PC-9 (cell line): ENCODE data around the gene C1orf94. TPM values are rescaled to one million over a fixed set of nuclear protein-coding genes. Genes with fewer than 3 reads are reported as not detected.

Experiments
- BruUV-seq: library from RNA; stranded (reverse); fragments of 400-500 nt; replicated peaks from 2 replicates; lab custom pipeline; 2021; lab: Mats Ljungman, UMichigan
- CTCF ChIA-PET: fragments of 300-600 bp; sonication (Branson Sonifier 250); formaldehyde crosslinking; loops from one replicate; lab custom pipeline; 2022; ENCODE audit warnings: antibody characterized with exemption; lab: Charles Lee
- POLR2A ChIA-PET: fragments of 300-600 bp; sonication (Branson Sonifier 250); formaldehyde crosslinking; loops from one replicate; lab custom pipeline; 2022; ENCODE audit warnings: antibody characterized with exemption; ENCODE audit not compliant: unreplicated experiment; lab: Charles Lee
- DNase-seq, 2 experiments: peaks; one replicate each; pipeline versions ENCODE4 v3.0.0 to v3.0.0-alpha.2; 2015 to 2022; ENCODE audit warnings: mixed read lengths in 1 of 2
- H2AFZ ChIP-seq: fragments of 200-600 bp; sonication (generic); 2 replicates; pipeline ENCODE4 v1.8.1; 2017; ENCODE audit warnings: antibody characterized with exemption
- H3F3A ChIP-seq: fragments of 200-600 bp; sonication (generic); 2 replicates; pipeline ENCODE4 v1.8.1; 2017; ENCODE audit warnings: antibody characterized with exemption, mild to moderate bottlenecking, low read depth; ENCODE audit not compliant: insufficient read depth
- H3K27ac ChIP-seq: fragments of 200-600 bp; sonication (generic); 2 replicates; pipeline ENCODE4 v1.6.1; 2016; ENCODE audit warnings: mixed run types
- H3K27me3 ChIP-seq: fragments of 200-600 bp; sonication (generic); 2 replicates; pipeline ENCODE4 v1.6.1; 2016; ENCODE audit warnings: low read depth, mixed run types; ENCODE audit not compliant: insufficient read depth
- H3K36me3 ChIP-seq: fragments of 200-600 bp; sonication (generic); 2 replicates; pipeline ENCODE4 v1.6.1; 2016; ENCODE audit warnings: low read depth, mixed run types
- H3K4me1 ChIP-seq: fragments of 200-600 bp; sonication (generic); replicated peaks from 2 replicates; pipeline ENCODE4 v1.6.1; 2016; ENCODE audit warnings: mixed run types; ENCODE audit not compliant: insufficient read depth
- H3K4me2 ChIP-seq: fragments of 200-600 bp; sonication (generic); 2 replicates; pipeline ENCODE4 v1.6.1; 2017; ENCODE audit warnings: mixed run types
- H3K4me3 ChIP-seq: fragments of 200-600 bp; sonication (generic); 2 replicates; pipeline ENCODE4 v1.6.1; 2016; ENCODE audit warnings: mixed run types
- H3K79me2 ChIP-seq: fragments of 200-600 bp; sonication (generic); 2 replicates; pipeline ENCODE4 v1.6.1; 2017; ENCODE audit warnings: low read depth, mixed run types
- H3K9me2 ChIP-seq: fragments of 200-600 bp; sonication (generic); 2 replicates; pipeline ENCODE4 v1.8.1; 2017; ENCODE audit warnings: mild to moderate bottlenecking; ENCODE audit not compliant: insufficient read depth
- H3K9me3 ChIP-seq: fragments of 200-600 bp; sonication (generic); 2 replicates; pipeline ENCODE4 v1.8.1; 2016; ENCODE audit warnings: low read depth; ENCODE audit not compliant: insufficient read depth
- H4K20me1 ChIP-seq: fragments of 200-600 bp; sonication (generic); 2 replicates; pipeline ENCODE4 v1.8.1; 2017; ENCODE audit not compliant: insufficient read depth
- CTCF ChIP-seq: fragments of 200-600 bp; sonication (generic); conservative IDR thresholded peaks from 2 replicates; pipeline ENCODE4 v1.6.1; 2017; ENCODE audit warnings: mixed run types, antibody characterized with exemption, mild to moderate bottlenecking, moderate library complexity
- EZH2 ChIP-seq: fragments of 200-600 bp; sonication (generic); IDR thresholded peaks from 2 replicates; pipeline ENCODE4 v1.8.0; 2017; ENCODE audit warnings: antibody characterized with exemption, low read depth
- intact Hi-C: fragments of 100-400 bp; cut with micrococcal nuclease; formaldehyde crosslinking; loops from one replicate; pipeline ENCODE4 v1.10.0; 2022; ENCODE audit not compliant: unreplicated experiment
- total RNA-seq: library from RNA; stranded (reverse); gene quantifications from 2 replicates; pipeline ENCODE4 v1.2.3, GENCODE V29; 2021

C1orf94 gene
- total RNA-seq, 1 experiment from 2014 or later: not detected

- Histone ChIP-seq H3F3A (no peaks in the 10 kb centered on the region), H3K27ac (no peak overlapping the region), H3K36me3 (no peaks in the 10 kb centered on the region), H3K4me3 (no peak overlapping the region), H3K4me2 (no peak overlapping the region), H3K4me1 (no peaks in the 10 kb centered on the region), H2AFZ (no peak overlapping the region), H3K9me2 (no peaks in the 10 kb centered on the region), H3K79me2 (no peaks in the 10 kb centered on the region), H3K9me3 (no peaks in the 10 kb centered on the region), H3K27me3 (peaks cover 36% of the 10 kb centered on the region), H4K20me1 (no peaks in the 10 kb centered on the region)
- POLR2A ChIA-PET: no interaction called here
- no TSS peak for BruUV-seq
- intact Hi-C loops: no loop called here
- CTCF ChIA-PET: no interaction called here
- no peak for DNase-seq
- TF ChIP-seq CTCF (no peak), EZH2 (no peak)
These were observed 88.7 kb downstream of the C1orf94 start for GRCh38 chr1:34265396-34265795.

DNA sequence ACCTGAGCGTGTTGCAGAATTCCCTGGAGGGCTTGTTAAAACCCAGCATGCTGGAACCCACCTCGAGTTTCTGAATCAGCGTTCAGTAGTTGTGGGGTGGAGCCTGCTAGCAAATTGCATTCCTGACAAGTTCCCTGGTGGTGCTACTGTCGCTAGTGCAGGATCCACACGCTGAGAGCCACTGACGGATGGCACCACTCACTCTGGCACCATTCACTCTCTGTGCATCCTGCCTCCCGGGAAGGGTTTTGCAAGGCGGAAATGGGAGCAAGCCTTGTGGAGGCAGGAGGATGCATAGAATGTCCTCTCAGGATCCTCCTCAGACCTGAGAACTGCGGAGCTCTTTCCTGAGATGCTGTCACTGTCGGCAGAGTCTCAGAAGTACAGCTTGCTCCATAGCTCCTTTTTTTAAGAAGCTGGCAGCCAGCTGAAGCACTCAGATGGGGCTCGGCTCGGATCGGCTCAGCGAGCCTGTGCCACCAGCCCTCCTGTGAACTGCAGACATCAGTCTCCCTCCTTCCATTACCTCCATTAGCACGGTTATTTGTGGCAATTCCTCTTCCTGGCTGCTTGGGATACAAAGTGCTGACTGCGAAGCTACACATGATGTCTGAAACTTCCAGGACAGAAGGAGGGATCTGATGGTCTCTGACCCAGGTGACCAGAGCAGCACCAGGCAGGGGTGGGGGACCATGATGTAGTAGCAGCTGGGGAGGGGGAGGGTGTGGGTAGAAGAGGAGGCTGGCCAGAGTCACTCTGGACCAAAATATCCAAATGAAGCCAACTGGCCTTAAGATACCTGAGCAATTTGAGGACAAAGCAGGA, 89.6 kb downstream of the C1orf94 start:
- Histone ChIP-seq H3K4me3 (no peak overlapping the region), H3K9me3 (no peaks in the 10 kb centered on the region), H3K27me3 (peaks cover 35% of the 10 kb centered on the region), H3K4me2 (no peak overlapping the region), H3K36me3 (no peaks in the 10 kb centered on the region), H3K9me2 (no peaks in the 10 kb centered on the region), H2AFZ (no peak overlapping the region), H4K20me1 (no peaks in the 10 kb centered on the region), H3K79me2 (no peaks in the 10 kb centered on the region), H3K4me1 (no peaks in the 10 kb centered on the region), H3F3A (no peaks in the 10 kb centered on the region), H3K27ac (no peak overlapping the region)
- TF ChIP-seq CTCF (no peak), EZH2 (no peak)
- ChIA-PET POLR2A (no interaction called here), CTCF (no interaction called here)
- BruUV-seq: no TSS peak
- intact Hi-C loops: no loop called here
- DNase-seq: no peak

DNA sequence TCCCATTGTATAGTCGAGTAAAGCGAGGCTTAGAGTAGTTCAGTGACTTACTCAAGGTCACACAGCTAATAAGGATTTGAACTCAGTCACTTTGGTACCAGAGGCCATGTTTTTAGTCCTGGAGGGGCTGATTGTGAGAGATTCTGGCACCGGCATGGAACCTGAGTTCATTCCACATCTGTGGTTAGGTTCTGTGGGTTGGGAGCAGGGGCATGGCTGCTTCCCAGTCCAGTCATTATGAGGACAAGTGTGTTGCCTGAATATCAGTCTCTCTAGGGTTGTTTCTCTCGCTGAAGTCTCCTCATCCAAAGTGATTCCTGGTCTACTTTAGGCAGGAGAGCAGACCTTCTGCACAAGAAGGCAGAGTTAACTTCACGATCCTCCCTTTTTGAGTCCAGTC, 90.6 kb downstream of the C1orf94 start:
- Histone ChIP-seq H3K9me2 (no peaks in the 10 kb centered on the region), H3F3A (no peaks in the 10 kb centered on the region), H3K9me3 (no peaks in the 10 kb centered on the region), H3K27ac (no peak overlapping the region), H3K27me3 (peaks cover 34% of the 10 kb centered on the region), H3K4me2 (no peak overlapping the region), H2AFZ (no peak overlapping the region), H4K20me1 (no peaks in the 10 kb centered on the region), H3K79me2 (no peaks in the 10 kb centered on the region), H3K4me1 (no peaks in the 10 kb centered on the region), H3K36me3 (no peaks in the 10 kb centered on the region), H3K4me3 (no peak overlapping the region)
- CTCF ChIA-PET: no interaction called here
- TF ChIP-seq CTCF (no peak), EZH2 (no peak)
- DNase-seq: no peak
- intact Hi-C loops: no loop called here
- BruUV-seq: no TSS peak
- POLR2A ChIA-PET: no interaction called here
